NT2/D1 (cell line): Measurements from ENCODE around the gene MAPK10.

Source experiments
- YY1 ChIP-seq: IDR thresholded peaks from 2 replicates; pipeline ENCODE4 v1.6.1; 2011; ENCODE audit not compliant: insufficient read length, insufficient read depth
- ZNF274 ChIP-seq: IDR thresholded peaks from 2 replicates; pipeline ENCODE4 v1.6.1; 2011; ENCODE audit warnings: mild to moderate bottlenecking, low read depth, low read length

DNA sequence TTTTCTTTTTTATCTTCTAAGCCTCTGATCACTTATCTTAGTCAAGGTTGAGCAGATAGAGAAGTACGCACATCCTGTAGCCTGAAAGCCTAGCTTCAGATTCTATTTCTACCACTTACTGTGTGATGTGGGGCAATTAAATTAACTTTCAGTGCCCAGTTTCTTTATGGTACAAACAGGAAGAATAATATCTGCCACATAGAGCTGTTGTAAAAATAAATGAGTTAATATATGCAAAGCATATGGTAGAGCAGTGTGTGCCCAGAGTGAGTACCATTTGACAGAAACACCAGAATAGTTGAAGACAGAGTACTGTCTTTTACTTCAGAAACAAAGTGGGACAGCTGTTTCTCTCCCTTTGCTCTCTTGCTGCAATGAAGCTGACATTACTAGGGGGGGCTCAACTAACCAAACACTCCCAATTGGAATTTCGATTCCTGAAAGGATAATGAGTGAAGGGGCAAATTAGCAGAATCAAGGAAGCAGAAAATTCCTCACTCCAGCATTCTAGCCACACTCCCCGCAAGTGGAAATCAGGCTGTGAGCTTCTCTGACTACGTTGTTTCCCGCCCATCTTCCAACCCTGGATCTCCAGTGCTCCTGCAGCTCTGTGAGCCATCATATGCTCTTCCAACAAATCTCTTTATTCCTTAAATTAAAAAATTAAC is 80.4 kb downstream of the MAPK10 start:
- TF ChIP-seq ZNF274 = no peak
- TF ChIP-seq YY1 = no peak
